Measurements from ENCODE around the gene MTX2. TPM values are rescaled to one million over a fixed set of nuclear protein-coding genes. Genes with fewer than 3 reads are reported as not detected.

Gene MTX2
- polyA plus RNA-seq, 1 experiment = 17.7 TPM

DNA sequence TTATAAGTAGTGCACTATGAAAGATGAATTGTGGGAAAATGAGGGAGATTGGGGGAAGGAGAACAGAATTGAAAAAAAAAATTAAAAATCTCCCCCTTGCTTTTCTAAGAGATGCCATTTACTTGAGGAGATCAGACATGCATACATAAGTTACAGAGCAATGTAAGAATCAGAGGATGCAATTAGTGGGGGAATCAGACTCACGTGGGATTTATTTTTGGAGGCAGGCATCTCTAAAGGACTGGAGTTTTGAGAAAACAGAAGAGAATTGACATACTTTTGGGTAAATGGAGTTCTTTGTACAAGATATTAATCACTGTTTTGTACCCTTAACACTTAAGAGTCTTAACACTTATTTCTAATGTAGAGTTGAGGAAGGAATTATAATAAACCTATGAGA, 52.7 kb downstream of the MTX2 start:
- Histone ChIP-seq H3K36me3 (ENCODE audit: control insufficient read depth, insufficient read depth, low read length) (no peaks in the 10 kb centered on the region), H3K27me3 (ENCODE audit: control insufficient read depth, insufficient read depth, low read length) (no peaks in the 10 kb centered on the region), H3K4me3 (ENCODE audit: low read depth, low read length) (no peak overlapping the region)
- no peak for DNase-seq (ENCODE audit: low read depth)
- ChIA-PET POLR2A (no interaction called here), CTCF (interaction anchor here (0.6 to 1.6 kb wide), 2 partner anchors 16 to 195 kb away, joined by 3 to 4 read pairs; no protein-coding TSS in a partner anchor)
- TF ChIP-seq, protein P1, sequence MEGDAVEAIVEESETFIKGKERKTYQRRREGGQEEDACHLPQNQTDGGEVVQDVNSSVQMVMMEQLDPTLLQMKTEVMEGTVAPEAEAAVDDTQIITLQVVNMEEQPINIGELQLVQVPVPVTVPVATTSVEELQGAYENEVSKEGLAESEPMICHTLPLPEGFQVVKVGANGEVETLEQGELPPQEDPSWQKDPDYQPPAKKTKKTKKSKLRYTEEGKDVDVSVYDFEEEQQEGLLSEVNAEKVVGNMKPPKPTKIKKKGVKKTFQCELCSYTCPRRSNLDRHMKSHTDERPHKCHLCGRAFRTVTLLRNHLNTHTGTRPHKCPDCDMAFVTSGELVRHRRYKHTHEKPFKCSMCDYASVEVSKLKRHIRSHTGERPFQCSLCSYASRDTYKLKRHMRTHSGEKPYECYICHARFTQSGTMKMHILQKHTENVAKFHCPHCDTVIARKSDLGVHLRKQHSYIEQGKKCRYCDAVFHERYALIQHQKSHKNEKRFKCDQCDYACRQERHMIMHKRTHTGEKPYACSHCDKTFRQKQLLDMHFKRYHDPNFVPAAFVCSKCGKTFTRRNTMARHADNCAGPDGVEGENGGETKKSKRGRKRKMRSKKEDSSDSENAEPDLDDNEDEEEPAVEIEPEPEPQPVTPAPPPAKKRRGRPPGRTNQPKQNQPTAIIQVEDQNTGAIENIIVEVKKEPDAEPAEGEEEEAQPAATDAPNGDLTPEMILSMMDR (IDR thresholded peaks at IDR 0.05; ENCODE audit: insufficient read depth, low read depth, low read length) = no peak

DNA sequence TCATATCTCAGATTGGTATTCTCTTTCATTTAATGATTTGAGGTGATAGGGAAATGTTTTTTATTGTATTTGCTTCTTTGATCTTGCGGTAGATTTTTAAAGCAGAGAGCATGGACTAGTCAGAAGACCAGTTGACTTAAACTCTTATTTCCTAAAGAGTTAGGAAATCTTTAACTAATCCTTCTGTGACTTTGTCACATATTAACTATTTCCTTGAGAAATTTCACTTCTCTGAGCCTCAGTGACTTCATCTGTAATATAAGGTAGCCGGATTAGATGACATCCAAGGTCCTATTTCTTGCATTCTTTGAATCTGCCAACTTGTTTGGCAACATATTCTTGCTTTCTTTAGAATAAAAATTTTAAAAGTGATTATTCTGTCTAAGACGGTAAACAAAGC, 55.6 kb downstream of the MTX2 start:
- Histone ChIP-seq H3K27me3 (ENCODE audit: control insufficient read depth, insufficient read depth, low read length) (no peaks in the 10 kb centered on the region), H3K36me3 (ENCODE audit: control insufficient read depth, insufficient read depth, low read length) (no peaks in the 10 kb centered on the region), H3K4me3 (ENCODE audit: low read depth, low read length) (no peak overlapping the region)
- CTCF ChIA-PET = no interaction called here
- POLR2A ChIA-PET = no interaction called here
- TF ChIP-seq, protein P1 (IDR thresholded peaks at IDR 0.05; ENCODE audit: insufficient read depth, low read depth, low read length) = no peak
- DNase-seq (ENCODE audit: low read depth) = no peak

DNA sequence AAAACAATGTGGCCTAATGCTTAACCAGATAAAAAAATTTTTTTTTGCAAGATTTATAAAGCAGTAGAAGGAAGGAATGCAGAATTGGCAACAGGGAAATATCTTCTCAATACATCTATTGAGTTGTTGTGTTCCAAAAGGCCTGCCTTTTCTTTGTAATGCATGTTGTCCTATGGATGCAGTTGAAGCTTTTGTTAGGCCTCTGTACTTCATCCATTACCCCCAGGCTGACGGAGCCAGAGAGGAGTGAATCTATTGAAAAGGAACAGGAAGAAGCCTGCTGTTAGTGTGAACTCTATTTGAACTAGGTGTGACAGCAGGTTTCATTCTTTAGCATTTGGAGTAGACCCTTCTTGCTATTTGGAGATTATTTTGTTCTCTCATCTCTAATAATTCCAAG, 56.5 kb downstream of the MTX2 start:
- ChIA-PET POLR2A (no interaction called here), CTCF (no interaction called here)
- no peaks in the 10 kb centered on the region for H3K36me3 ChIP-seq (ENCODE audit: control insufficient read depth, insufficient read depth, low read length)
- TF ChIP-seq, protein P1 (IDR thresholded peaks at IDR 0.05; ENCODE audit: insufficient read depth, low read depth, low read length) = no peak
- no peak for DNase-seq (ENCODE audit: low read depth)
- no peak overlapping the region for H3K4me3 ChIP-seq (ENCODE audit: low read depth, low read length)
- H3K27me3 ChIP-seq (ENCODE audit: control insufficient read depth, insufficient read depth, low read length) = no peaks in the 10 kb centered on the region

DNA sequence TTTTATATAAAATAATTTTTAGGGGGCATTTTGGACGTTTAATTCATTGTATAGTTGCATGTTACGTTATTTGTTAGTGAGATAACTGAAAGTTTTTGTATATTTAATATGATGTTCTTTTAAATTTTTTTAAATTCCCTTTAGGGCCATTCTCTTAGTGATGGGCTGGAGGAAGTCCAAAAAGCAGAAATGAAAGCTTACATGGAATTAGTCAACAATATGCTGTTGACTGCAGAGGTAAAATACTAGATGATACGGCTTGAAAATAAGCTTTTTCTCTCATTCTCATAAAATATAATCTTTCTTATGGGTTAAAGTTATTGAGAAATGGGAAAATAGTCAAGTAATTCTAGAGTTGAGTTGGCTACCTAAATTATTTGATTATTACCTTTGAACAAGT, 58.9 kb downstream of the MTX2 start:
- H3K36me3 ChIP-seq (ENCODE audit: control insufficient read depth, insufficient read depth, low read length) = no peaks in the 10 kb centered on the region
- POLR2A ChIA-PET = no interaction called here

DNA sequence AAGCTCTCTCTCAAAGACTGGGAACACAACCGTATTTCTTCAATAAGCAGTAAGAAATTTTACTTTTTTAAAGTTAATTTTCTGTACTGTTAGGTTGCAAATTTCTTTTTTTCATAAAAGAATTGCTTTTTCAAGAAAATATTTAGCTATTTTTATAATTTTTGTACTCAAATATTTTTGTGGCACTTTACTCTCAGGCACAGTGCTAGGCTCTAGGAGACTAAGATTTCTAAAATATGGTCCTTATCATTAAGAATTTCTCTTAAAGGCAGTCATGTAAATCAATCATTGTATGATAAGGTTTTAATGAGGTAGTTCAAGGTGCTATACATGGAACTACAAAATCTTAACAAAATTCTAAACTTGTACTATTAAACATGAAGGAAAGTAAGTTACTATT, 61.4 kb downstream of the MTX2 start:
- TF ChIP-seq, protein P1 (IDR thresholded peaks at IDR 0.05; ENCODE audit: insufficient read depth, low read depth, low read length) = no peak
- Histone ChIP-seq H3K36me3 (ENCODE audit: control insufficient read depth, insufficient read depth, low read length) (no peaks in the 10 kb centered on the region), H3K4me3 (ENCODE audit: low read depth, low read length) (no peak overlapping the region), H3K27me3 (ENCODE audit: control insufficient read depth, insufficient read depth, low read length) (no peaks in the 10 kb centered on the region)
- ChIA-PET POLR2A (no interaction called here), CTCF (interaction anchor here (0.7 kb wide), 1 partner anchor 1088 kb away, joined by 3 read pairs; no protein-coding TSS in a partner anchor)
- no peak for DNase-seq (ENCODE audit: low read depth)

More for the DNA sequence above, 58.9 kb downstream of the MTX2 start:
- H3K27me3 ChIP-seq (ENCODE audit: control insufficient read depth, insufficient read depth, low read length) = no peaks in the 10 kb centered on the region
- no peak overlapping the region for H3K4me3 ChIP-seq (ENCODE audit: low read depth, low read length)
- TF ChIP-seq, protein P1 (IDR thresholded peaks at IDR 0.05; ENCODE audit: insufficient read depth, low read depth, low read length) = no peak
- CTCF ChIA-PET = no interaction called here
- no peak for DNase-seq (ENCODE audit: low read depth)
